HG03066 (cell line): Measurements from ENCODE around the gene FAM135A.
"Not testable (repeated sequence)": the region's sequence is repeated elsewhere in the genome, so short reads cannot be mapped to it uniquely, and the experiment has no call there.

Source experiments
- ATAC-seq: cut with Tn5 transposase; IDR thresholded peaks from one replicate; pipeline ENCODE4 v1.9.1; 2021; ENCODE audit warnings: low read depth; ENCODE audit not compliant: unreplicated experiment

Gene FAM135A

DNA sequence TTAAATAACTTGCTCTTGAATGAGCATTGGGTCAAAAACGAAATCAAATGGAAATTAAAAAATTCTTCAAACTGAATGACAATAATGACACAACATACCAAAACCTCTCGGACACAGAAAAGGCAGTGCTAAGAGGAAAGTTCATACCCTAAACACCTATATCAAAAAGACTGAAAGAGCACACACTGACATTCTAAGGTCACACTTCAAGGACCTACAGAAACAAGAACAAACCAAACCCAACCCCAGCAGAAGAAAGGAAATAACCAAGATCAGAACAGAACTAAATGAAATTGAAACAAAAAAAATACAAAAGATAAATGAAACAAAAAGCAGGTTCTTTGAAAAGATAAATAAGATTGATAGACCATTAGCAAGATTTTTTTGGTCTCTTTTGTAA, 194.1 kb downstream of the FAM135A start:
- ATAC-seq: not testable (repeated sequence)

DNA sequence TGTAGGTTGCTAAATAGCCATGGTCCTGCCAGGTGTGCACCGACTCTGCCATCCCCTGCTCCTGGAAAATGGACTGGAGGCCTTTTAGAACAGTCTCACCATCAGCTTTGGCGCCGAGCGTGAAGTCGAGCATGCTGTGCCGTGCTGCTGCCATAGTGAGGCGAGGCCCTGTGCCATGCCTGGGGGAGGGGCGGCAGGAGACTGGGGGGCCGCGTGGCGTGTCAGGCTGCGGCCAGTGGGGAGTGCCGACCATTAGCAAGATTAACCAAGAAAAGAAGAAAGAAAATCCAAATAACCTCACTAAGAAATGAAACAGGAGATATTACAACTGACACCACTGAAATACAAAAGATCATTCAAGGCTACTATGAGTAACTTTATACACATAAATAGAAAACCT, 195.9 kb downstream of the FAM135A start:
- not testable (repeated sequence) for ATAC-seq
